PC-9 (cell line): ENCODE data around the gene RBBP4. TPM values are rescaled to one million over a fixed set of nuclear protein-coding genes. Genes with fewer than 3 reads are reported as not detected.

ENCODE experiments used
- BruUV-seq: library from RNA; stranded (reverse); fragments of 400-500 nt; replicated peaks from 2 replicates; lab custom pipeline; 2021; lab: Mats Ljungman, UMichigan
- CTCF ChIA-PET: fragments of 300-600 bp; sonication (Branson Sonifier 250); formaldehyde crosslinking; loops from one replicate; lab custom pipeline; 2022; ENCODE audit warnings: antibody characterized with exemption; lab: Charles Lee
- POLR2A ChIA-PET: fragments of 300-600 bp; sonication (Branson Sonifier 250); formaldehyde crosslinking; loops from one replicate; lab custom pipeline; 2022; ENCODE audit warnings: antibody characterized with exemption; ENCODE audit not compliant: unreplicated experiment; lab: Charles Lee
- DNase-seq, 2 experiments: peaks; one replicate each; pipeline versions ENCODE4 v3.0.0 to v3.0.0-alpha.2; 2015 to 2022; ENCODE audit warnings: mixed read lengths in 1 of 2
- H2AFZ ChIP-seq: fragments of 200-600 bp; sonication (generic); 2 replicates; pipeline ENCODE4 v1.8.1; 2017; ENCODE audit warnings: antibody characterized with exemption
- H3F3A ChIP-seq: fragments of 200-600 bp; sonication (generic); 2 replicates; pipeline ENCODE4 v1.8.1; 2017; ENCODE audit warnings: antibody characterized with exemption, mild to moderate bottlenecking, low read depth; ENCODE audit not compliant: insufficient read depth
- H3K27ac ChIP-seq: fragments of 200-600 bp; sonication (generic); 2 replicates; pipeline ENCODE4 v1.6.1; 2016; ENCODE audit warnings: mixed run types
- H3K27me3 ChIP-seq: fragments of 200-600 bp; sonication (generic); 2 replicates; pipeline ENCODE4 v1.6.1; 2016; ENCODE audit warnings: low read depth, mixed run types; ENCODE audit not compliant: insufficient read depth
- H3K36me3 ChIP-seq: fragments of 200-600 bp; sonication (generic); 2 replicates; pipeline ENCODE4 v1.6.1; 2016; ENCODE audit warnings: low read depth, mixed run types
- H3K4me1 ChIP-seq: fragments of 200-600 bp; sonication (generic); replicated peaks from 2 replicates; pipeline ENCODE4 v1.6.1; 2016; ENCODE audit warnings: mixed run types; ENCODE audit not compliant: insufficient read depth
- H3K4me2 ChIP-seq: fragments of 200-600 bp; sonication (generic); 2 replicates; pipeline ENCODE4 v1.6.1; 2017; ENCODE audit warnings: mixed run types
- H3K4me3 ChIP-seq: fragments of 200-600 bp; sonication (generic); 2 replicates; pipeline ENCODE4 v1.6.1; 2016; ENCODE audit warnings: mixed run types
- H3K79me2 ChIP-seq: fragments of 200-600 bp; sonication (generic); 2 replicates; pipeline ENCODE4 v1.6.1; 2017; ENCODE audit warnings: low read depth, mixed run types
- H3K9me2 ChIP-seq: fragments of 200-600 bp; sonication (generic); 2 replicates; pipeline ENCODE4 v1.8.1; 2017; ENCODE audit warnings: mild to moderate bottlenecking; ENCODE audit not compliant: insufficient read depth
- H3K9me3 ChIP-seq: fragments of 200-600 bp; sonication (generic); 2 replicates; pipeline ENCODE4 v1.8.1; 2016; ENCODE audit warnings: low read depth; ENCODE audit not compliant: insufficient read depth
- H4K20me1 ChIP-seq: fragments of 200-600 bp; sonication (generic); 2 replicates; pipeline ENCODE4 v1.8.1; 2017; ENCODE audit not compliant: insufficient read depth
- CTCF ChIP-seq: fragments of 200-600 bp; sonication (generic); conservative IDR thresholded peaks from 2 replicates; pipeline ENCODE4 v1.6.1; 2017; ENCODE audit warnings: mixed run types, antibody characterized with exemption, mild to moderate bottlenecking, moderate library complexity
- EZH2 ChIP-seq: fragments of 200-600 bp; sonication (generic); IDR thresholded peaks from 2 replicates; pipeline ENCODE4 v1.8.0; 2017; ENCODE audit warnings: antibody characterized with exemption, low read depth
- intact Hi-C: fragments of 100-400 bp; cut with micrococcal nuclease; formaldehyde crosslinking; loops from one replicate; pipeline ENCODE4 v1.10.0; 2022; ENCODE audit not compliant: unreplicated experiment
- total RNA-seq: library from RNA; stranded (reverse); gene quantifications from 2 replicates; pipeline ENCODE4 v1.2.3, GENCODE V29; 2021

The RBBP4 gene
- total RNA-seq, 1 experiment from 2014 or later, result 206 TPM

GRCh38 chr1:32725615-32725982, 74.6 kb downstream of the RBBP4 start:
- TF ChIP-seq CTCF, result no peak
- no peak for TF ChIP-seq EZH2
- ChIA-PET CTCF (interaction anchor here (0.5 to 1.5 kb wide), 4 partner anchors 9 to 331 kb away, joined by 3 to 5 read pairs (median 4); no protein-coding TSS in a partner anchor), POLR2A (interaction anchor here (0.7 kb wide), 1 partner anchor 72 kb away, joined by 3 read pairs; no protein-coding TSS in a partner anchor)
- Histone ChIP-seq H3K4me3 (no peak overlapping the region), H3K27me3 (no peaks in the 10 kb centered on the region), H3K4me1 (peaks cover 20% of the 10 kb centered on the region), H3K4me2 (peak overlapping the region; percentile 44), H3K36me3 (no peaks in the 10 kb centered on the region), H3F3A (peaks cover 15% of the 10 kb centered on the region; the same call in 1 of the 2 replicates), H3K9me3 (no peaks in the 10 kb centered on the region), H3K9me2 (no peaks in the 10 kb centered on the region), H4K20me1 (no peaks in the 10 kb centered on the region), H2AFZ (no peak overlapping the region), H3K27ac (peak overlapping the region; percentile 50), H3K79me2 (no peaks in the 10 kb centered on the region)
- no peak for DNase-seq
- intact Hi-C loops, result no loop called here
- TSS peak; percentile 86 for BruUV-seq

- Histone ChIP-seq H3K4me3 (no peak overlapping the region), H3K9me3 (no peaks in the 10 kb centered on the region), H3K36me3 (no peaks in the 10 kb centered on the region), H2AFZ (no peak overlapping the region), H3K4me1 (peaks cover 20% of the 10 kb centered on the region), H4K20me1 (no peaks in the 10 kb centered on the region), H3F3A (peaks cover 27% of the 10 kb centered on the region; the same call in 1 of the 2 replicates), H3K9me2 (no peaks in the 10 kb centered on the region), H3K27ac (no peak overlapping the region), H3K27me3 (no peaks in the 10 kb centered on the region), H3K4me2 (no peak overlapping the region), H3K79me2 (no peaks in the 10 kb centered on the region)
- ChIA-PET POLR2A (interaction anchor here (0.6 to 0.7 kb wide), 2 partner anchors 13 to 119 kb away, joined by 3 to 9 read pairs; no protein-coding TSS in a partner anchor), CTCF (no interaction called here)
- no TSS peak for BruUV-seq
- DNase-seq, result no peak
- intact Hi-C loops, result no loop called here
- TF ChIP-seq CTCF, result no peak
- no peak for TF ChIP-seq EZH2
Measured at GRCh38 chr1:32727876-32728275, 76.9 kb downstream of the RBBP4 start.

GRCh38 chr1:32728413-32729077, 77.5 kb downstream of the RBBP4 start:
- H3K4me3 ChIP-seq, result no peak overlapping the region
- intact Hi-C loops, result no loop called here
- no peaks in the 10 kb centered on the region for H4K20me1 ChIP-seq
- CTCF ChIA-PET, result no interaction called here
- no peaks in the 10 kb centered on the region for H3K79me2 ChIP-seq
- H3K9me3 ChIP-seq, result no peaks in the 10 kb centered on the region
- peaks cover 20% of the 10 kb centered on the region for H3K4me1 ChIP-seq
- no peaks in the 10 kb centered on the region for H3K9me2 ChIP-seq
- no TSS peak for BruUV-seq
- peaks cover 27% of the 10 kb centered on the region; the same call in 1 of the 2 replicates for H3F3A ChIP-seq
- H3K36me3 ChIP-seq, result no peaks in the 10 kb centered on the region
- no peaks in the 10 kb centered on the region for H3K27me3 ChIP-seq
- H2AFZ ChIP-seq, result no peak overlapping the region
- TF ChIP-seq EZH2, result no peak
- no peak for TF ChIP-seq CTCF
- H3K27ac ChIP-seq, result no peak overlapping the region
- POLR2A ChIA-PET, result interaction anchor here (0.5 to 0.7 kb wide), 3 partner anchors 12 to 794 kb away, joined by 3 to 9 read pairs (median 7); no protein-coding TSS in a partner anchor
- no peak overlapping the region for H3K4me2 ChIP-seq
- DNase-seq, result no peak
